Measurements from ENCODE around the gene MORN5.

MORN5 gene

GRCh38 chr9:122119721-122120120 lies 40.0 kb upstream of the MORN5 start:
- H3K27me3 ChIP-seq (ENCODE audit: insufficient read depth, low read depth, severe bottlenecking) = peaks cover 5% of the 10 kb centered on the region
- DNase-seq = no peak
- no peak overlapping the region for H3K27ac ChIP-seq
- H3K9me3 ChIP-seq (ENCODE audit: severe bottlenecking) = no peaks in the 10 kb centered on the region
- H3K36me3 ChIP-seq = no peaks in the 10 kb centered on the region
- TF ChIP-seq CTCF (IDR thresholded peaks at IDR 0.05; ENCODE audit: low read depth, low read length) = no peak
- H3K4me3 ChIP-seq (ENCODE audit: low read depth, low read length) = no peak overlapping the region

- peaks cover 7% of the 10 kb centered on the region for H3K27me3 ChIP-seq (ENCODE audit: insufficient read depth, low read depth, severe bottlenecking)
- no peaks in the 10 kb centered on the region for H3K9me3 ChIP-seq (ENCODE audit: severe bottlenecking)
- no peak for DNase-seq
- no peak overlapping the region for H3K4me3 ChIP-seq (ENCODE audit: low read depth, low read length)
- H3K27ac ChIP-seq = no peak overlapping the region
- H3K36me3 ChIP-seq = no peaks in the 10 kb centered on the region
- no peak for TF ChIP-seq CTCF (IDR thresholded peaks at IDR 0.05; ENCODE audit: low read depth, low read length)
These were observed 39.2 kb upstream of the MORN5 start for GRCh38 chr9:122120316-122121071.

- H3K27me3 ChIP-seq (ENCODE audit: insufficient read depth, low read depth, severe bottlenecking) = peaks cover 16% of the 10 kb centered on the region
- TF ChIP-seq CTCF (IDR thresholded peaks at IDR 0.05; ENCODE audit: low read depth, low read length) = no peak
- DNase-seq = no peak
These were observed 38.3 kb upstream of the MORN5 start for GRCh38 chr9:122121391-122121790.

GRCh38 chr9:122121931-122122330 lies 37.8 kb upstream of the MORN5 start:
- no peak overlapping the region for H3K27ac ChIP-seq
- no peak for TF ChIP-seq CTCF (IDR thresholded peaks at IDR 0.05; ENCODE audit: low read depth, low read length)
- peaks cover 21% of the 10 kb centered on the region for H3K27me3 ChIP-seq (ENCODE audit: insufficient read depth, low read depth, severe bottlenecking)
- no peak overlapping the region for H3K4me3 ChIP-seq (ENCODE audit: low read depth, low read length)
- H3K36me3 ChIP-seq = no peaks in the 10 kb centered on the region
- no peak for DNase-seq
- H3K9me3 ChIP-seq (ENCODE audit: severe bottlenecking) = no peaks in the 10 kb centered on the region

More at GRCh38 chr9:122121391-122121790, 38.3 kb upstream of the MORN5 start:
- Histone ChIP-seq H3K9me3 (ENCODE audit: severe bottlenecking) (no peaks in the 10 kb centered on the region), H3K27ac (no peak overlapping the region), H3K4me3 (ENCODE audit: low read depth, low read length) (no peak overlapping the region), H3K36me3 (no peaks in the 10 kb centered on the region)

GRCh38 chr9:122122468-122122867 lies 37.2 kb upstream of the MORN5 start:
- H3K36me3 ChIP-seq = no peaks in the 10 kb centered on the region
- no peak for DNase-seq
- H3K27me3 ChIP-seq (ENCODE audit: insufficient read depth, low read depth, severe bottlenecking) = peaks cover 25% of the 10 kb centered on the region
- H3K27ac ChIP-seq = no peak overlapping the region
- H3K9me3 ChIP-seq (ENCODE audit: severe bottlenecking) = no peaks in the 10 kb centered on the region
- H3K4me3 ChIP-seq (ENCODE audit: low read depth, low read length) = no peak overlapping the region
- no peak for TF ChIP-seq CTCF (IDR thresholded peaks at IDR 0.05; ENCODE audit: low read depth, low read length)
